Measurements from ENCODE around the gene NDUFAF8.

GRCh38 chr17:81287741-81288430 is 48.8 kb downstream of the NDUFAF8 start:
- TF ChIP-seq CTCF (IDR thresholded peaks at IDR 0.05) (no peak), POLR2A (IDR thresholded peaks at IDR 0.05) (no peak)
